ENCODE measurements around the gene CNIH1. TPM values are rescaled to one million over a fixed set of nuclear protein-coding genes. Genes with fewer than 3 reads are reported as not detected.

The CNIH1 gene
- total RNA-seq, 6 donors from 2014 or later: 37.7 to 105 (median 57.9) TPM

DNA sequence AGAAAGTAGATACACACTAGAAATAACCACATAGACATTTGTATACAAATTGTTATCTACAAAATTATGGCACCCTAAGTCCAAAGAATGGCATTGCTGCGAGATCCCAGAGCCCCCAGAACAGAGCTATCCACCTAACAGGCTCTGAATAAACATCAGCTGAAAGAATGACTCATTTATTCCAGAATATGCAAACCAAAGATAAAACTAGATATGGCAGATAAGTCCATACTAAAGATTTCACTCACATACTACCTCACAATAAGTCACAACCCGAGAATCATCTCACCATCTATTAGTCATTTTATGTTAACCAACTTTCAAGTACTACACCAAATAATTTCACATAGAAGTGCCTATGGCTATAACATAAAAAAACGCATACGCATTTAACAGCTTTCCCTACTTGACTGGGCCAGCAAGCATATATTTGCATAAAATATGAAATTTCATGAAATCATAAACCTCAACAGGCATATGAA is 5.6 kb downstream of the CNIH1 start:
- no peak for TF ChIP-seq POLR2AphosphoS5 (IDR thresholded peaks at IDR 0.05)
- TF ChIP-seq POLR2A (IDR thresholded peaks at IDR 0.05): no peak
- TF ChIP-seq, protein P1, sequence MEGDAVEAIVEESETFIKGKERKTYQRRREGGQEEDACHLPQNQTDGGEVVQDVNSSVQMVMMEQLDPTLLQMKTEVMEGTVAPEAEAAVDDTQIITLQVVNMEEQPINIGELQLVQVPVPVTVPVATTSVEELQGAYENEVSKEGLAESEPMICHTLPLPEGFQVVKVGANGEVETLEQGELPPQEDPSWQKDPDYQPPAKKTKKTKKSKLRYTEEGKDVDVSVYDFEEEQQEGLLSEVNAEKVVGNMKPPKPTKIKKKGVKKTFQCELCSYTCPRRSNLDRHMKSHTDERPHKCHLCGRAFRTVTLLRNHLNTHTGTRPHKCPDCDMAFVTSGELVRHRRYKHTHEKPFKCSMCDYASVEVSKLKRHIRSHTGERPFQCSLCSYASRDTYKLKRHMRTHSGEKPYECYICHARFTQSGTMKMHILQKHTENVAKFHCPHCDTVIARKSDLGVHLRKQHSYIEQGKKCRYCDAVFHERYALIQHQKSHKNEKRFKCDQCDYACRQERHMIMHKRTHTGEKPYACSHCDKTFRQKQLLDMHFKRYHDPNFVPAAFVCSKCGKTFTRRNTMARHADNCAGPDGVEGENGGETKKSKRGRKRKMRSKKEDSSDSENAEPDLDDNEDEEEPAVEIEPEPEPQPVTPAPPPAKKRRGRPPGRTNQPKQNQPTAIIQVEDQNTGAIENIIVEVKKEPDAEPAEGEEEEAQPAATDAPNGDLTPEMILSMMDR (IDR thresholded peaks at IDR 0.05): no peak
- TF ChIP-seq EP300 (IDR thresholded peaks at IDR 0.05): no peak
- H3K4me1 ChIP-seq: peaks cover 14 to 36% (median 31%) of the 10 kb centered on the region in 4 donors

GRCh38 chr14:54428527-54428926 is 12.6 kb downstream of the CNIH1 start:
- no peak for ATAC-seq (ENCODE audit: low FRiP score in 2 of 2)
- Histone ChIP-seq H3K27ac (no peak overlapping the region), H3K9me3 (no peaks in the 10 kb centered on the region), H3K4me3 (no peak overlapping the region), H3K36me3 (peaks cover 4 to 67% (median 24%) of the 10 kb centered on the region in 4 donors), H3K27me3 (no peaks in the 10 kb centered on the region), H3K4me1 (peaks cover 0 to 4% (median under 1%) of the 10 kb centered on the region in 4 donors)
- DNase-seq: no peak
- TF ChIP-seq, protein P1 (IDR thresholded peaks at IDR 0.05): no peak
- TF ChIP-seq EP300 (IDR thresholded peaks at IDR 0.05) (no peak), POLR2AphosphoS5 (IDR thresholded peaks at IDR 0.05) (no peak), POLR2A (IDR thresholded peaks at IDR 0.05) (no peak)
- whole genome bisulfite sequencing, 2 donors: 94 to 95% methylated on average over 2 of the region's 2 CpGs

More for the DNA sequence above, 5.6 kb downstream of the CNIH1 start:
- Histone ChIP-seq H3K27ac (no peak overlapping the region), H3K27me3 (no peaks in the 10 kb centered on the region), H3K36me3 (peaks cover 0 to 10% (median 3%) of the 10 kb centered on the region in 4 donors), H3K4me3 (no peak overlapping the region), H3K9me3 (no peaks in the 10 kb centered on the region)
- 74 to 80% methylated on average over 4 of the region's 4 CpGs for WGBS, 2 donors
- DNase-seq: no peak
- ATAC-seq (ENCODE audit: low FRiP score in 2 of 2): no peak

GRCh38 chr14:54427871-54428270 is 13.3 kb downstream of the CNIH1 start:
- DNase-seq: no peak
- no peak for ATAC-seq (ENCODE audit: low FRiP score in 2 of 2)
- Histone ChIP-seq H3K27ac (no peak overlapping the region), H3K9me3 (no peaks in the 10 kb centered on the region), H3K36me3 (peaks cover 4 to 72% (median 24%) of the 10 kb centered on the region in 4 donors), H3K4me3 (no peak overlapping the region), H3K4me1 (no peaks in the 10 kb centered on the region), H3K27me3 (no peaks in the 10 kb centered on the region)
- TF ChIP-seq EP300 (IDR thresholded peaks at IDR 0.05) (no peak), POLR2A (IDR thresholded peaks at IDR 0.05) (no peak), POLR2AphosphoS5 (IDR thresholded peaks at IDR 0.05) (no peak)
- TF ChIP-seq, protein P1 (IDR thresholded peaks at IDR 0.05): no peak
- 86 to 87% methylated on average over 3 of the region's 3 CpGs for WGBS, 2 donors

DNA sequence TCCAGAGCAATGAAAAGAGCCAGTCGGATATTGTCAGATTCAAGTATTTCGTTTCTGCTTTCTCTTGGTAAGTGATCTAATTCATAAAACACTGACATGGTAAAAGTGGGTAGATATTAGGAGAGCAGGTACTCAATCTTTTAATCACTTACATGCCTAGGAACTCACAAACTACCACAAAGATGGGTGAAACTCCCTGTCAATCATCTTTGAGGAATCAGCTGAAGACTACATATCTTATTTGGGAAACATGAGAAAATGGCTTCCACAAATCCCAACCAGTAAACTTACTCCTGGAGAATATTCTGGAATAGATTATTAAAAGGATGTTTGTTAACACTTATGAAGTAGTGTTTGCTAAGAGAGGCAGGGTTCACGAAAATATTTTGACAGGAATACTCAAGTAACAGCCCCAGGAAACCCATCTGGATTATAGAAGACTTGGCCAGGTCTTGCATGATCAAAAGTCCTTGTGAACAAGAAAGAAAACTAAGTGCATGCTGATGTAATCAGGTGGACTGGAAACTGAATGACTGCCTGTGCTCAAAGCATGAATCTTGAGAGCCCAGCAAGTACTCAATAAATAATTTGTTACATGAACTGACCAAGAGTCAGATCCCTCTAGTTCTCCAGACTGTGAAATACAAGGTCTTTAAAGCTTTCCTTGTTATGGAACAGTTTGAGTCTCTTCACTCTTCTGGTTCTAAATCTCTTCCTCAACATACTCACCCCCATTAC is 15.5 kb downstream of the CNIH1 start:
- Histone ChIP-seq H3K27me3 (no peaks in the 10 kb centered on the region), H3K27ac (peak overlapping the region in 1 of 4 donors; percentile 34), H3K4me1 (no peaks in the 10 kb centered on the region), H3K9me3 (no peaks in the 10 kb centered on the region), H3K4me3 (no peak overlapping the region), H3K36me3 (peaks cover 4 to 66% (median 24%) of the 10 kb centered on the region in 4 donors)
- ATAC-seq (ENCODE audit: low FRiP score in 2 of 2): no peak
- DNase-seq: no peak
- 76 to 88% methylated on average over 3 of the region's 3 CpGs for WGBS, 2 donors
- no peak for TF ChIP-seq POLR2A (IDR thresholded peaks at IDR 0.05)
- TF ChIP-seq, protein P1 (IDR thresholded peaks at IDR 0.05): no peak

All from upper lobe of left lung (tissue), 6 donors.